ENCODE results near the gene PHTF1.

Gene PHTF1

GRCh38 chr1:113669988-113670387 lies 89.3 kb downstream of the PHTF1 start:
- Histone ChIP-seq H3K27ac (ENCODE audit: low read length) (no peak overlapping the region), H3K4me1 (ENCODE audit: control insufficient read depth, insufficient read depth, low read length) (no peaks in the 10 kb centered on the region), H3K4me3 (ENCODE audit: low read length) (no peak overlapping the region), H3K36me3 (ENCODE audit: control insufficient read depth, insufficient read depth, low read length) (no peaks in the 10 kb centered on the region), H3K9me3 (ENCODE audit: control insufficient read depth, insufficient read depth, low read length) (no peaks in the 10 kb centered on the region), H3K27me3 (ENCODE audit: control insufficient read depth, insufficient read depth, low read length) (no peaks in the 10 kb centered on the region)
- WGBS (ENCODE audit: insufficient coverage, insufficient read length): no CpG with 5 or more reads among the region's 1 CpG
- DNase-seq (ENCODE audit: low read depth, low spot score): no peak

GRCh38 chr1:113666126-113666525 lies 93.2 kb downstream of the PHTF1 start:
- H3K36me3 ChIP-seq (ENCODE audit: control insufficient read depth, insufficient read depth, low read length): no peaks in the 10 kb centered on the region
- DNase-seq (ENCODE audit: low read depth, low spot score): no peak
- H3K27ac ChIP-seq (ENCODE audit: low read length): no peak overlapping the region
- WGBS (ENCODE audit: insufficient coverage, insufficient read length): no CpG with 5 or more reads among the region's 2 CpGs
- H3K9me3 ChIP-seq (ENCODE audit: control insufficient read depth, insufficient read depth, low read length): no peaks in the 10 kb centered on the region
- no peaks in the 10 kb centered on the region for H3K27me3 ChIP-seq (ENCODE audit: control insufficient read depth, insufficient read depth, low read length)
- H3K4me1 ChIP-seq (ENCODE audit: control insufficient read depth, insufficient read depth, low read length): no peaks in the 10 kb centered on the region
- H3K4me3 ChIP-seq (ENCODE audit: low read length): no peak overlapping the region

DNA sequence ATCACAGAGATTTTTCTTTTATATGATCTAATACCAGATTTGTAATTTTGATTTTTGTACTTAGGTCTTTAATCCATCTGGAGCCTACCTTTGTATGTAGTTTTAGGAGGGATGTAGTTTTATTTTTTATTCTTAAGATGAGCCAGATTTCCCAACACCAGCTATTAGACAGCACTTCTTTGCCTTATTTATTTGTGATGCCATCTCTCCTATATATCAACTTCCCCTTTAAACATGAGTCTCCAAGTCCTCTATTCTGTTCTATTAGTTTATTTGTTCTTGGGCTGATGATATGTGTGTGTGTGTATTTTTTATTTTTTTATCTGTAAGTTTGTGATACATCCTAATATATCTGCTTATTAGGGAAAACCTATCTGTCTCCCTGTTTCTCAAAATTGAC lies 94.2 kb downstream of the PHTF1 start:
- no peaks in the 10 kb centered on the region for H3K4me1 ChIP-seq (ENCODE audit: control insufficient read depth, insufficient read depth, low read length)
- H3K27ac ChIP-seq (ENCODE audit: low read length): no peak overlapping the region
- H3K4me3 ChIP-seq (ENCODE audit: low read length): no peak overlapping the region
- no peaks in the 10 kb centered on the region for H3K9me3 ChIP-seq (ENCODE audit: control insufficient read depth, insufficient read depth, low read length)
- no peak for DNase-seq (ENCODE audit: low read depth, low spot score)
- no peaks in the 10 kb centered on the region for H3K27me3 ChIP-seq (ENCODE audit: control insufficient read depth, insufficient read depth, low read length)
- H3K36me3 ChIP-seq (ENCODE audit: control insufficient read depth, insufficient read depth, low read length): no peaks in the 10 kb centered on the region

GRCh38 chr1:113663165-113663951 lies 95.9 kb downstream of the PHTF1 start:
- no peak for DNase-seq (ENCODE audit: low read depth, low spot score)
- WGBS (ENCODE audit: insufficient coverage, insufficient read length): no CpG with 5 or more reads among the region's 5 CpGs
- no peaks in the 10 kb centered on the region for H3K9me3 ChIP-seq (ENCODE audit: control insufficient read depth, insufficient read depth, low read length)
- no peaks in the 10 kb centered on the region for H3K27me3 ChIP-seq (ENCODE audit: control insufficient read depth, insufficient read depth, low read length)
- H3K4me3 ChIP-seq (ENCODE audit: low read length): no peak overlapping the region
- H3K36me3 ChIP-seq (ENCODE audit: control insufficient read depth, insufficient read depth, low read length): no peaks in the 10 kb centered on the region
- H3K4me1 ChIP-seq (ENCODE audit: control insufficient read depth, insufficient read depth, low read length): no peaks in the 10 kb centered on the region
- H3K27ac ChIP-seq (ENCODE audit: low read length): no peak overlapping the region

DNA sequence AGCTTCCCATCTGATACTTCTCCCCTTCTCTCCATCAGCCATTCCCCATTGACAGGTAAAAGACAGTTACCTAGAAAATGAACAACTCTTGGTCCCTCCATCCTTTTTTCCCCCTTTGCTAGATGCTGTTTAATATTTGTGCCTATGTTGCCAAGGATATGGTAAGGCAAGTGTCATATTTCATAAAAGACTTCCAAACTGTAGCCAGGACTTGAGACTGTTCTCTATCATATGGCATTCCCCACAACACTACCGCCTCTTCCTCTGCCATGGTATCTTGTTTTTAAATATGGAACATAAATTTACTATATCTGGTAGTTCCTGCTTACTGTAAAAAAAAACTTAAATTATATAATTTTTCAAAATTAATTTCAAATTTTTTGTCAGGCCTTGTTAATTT lies 97.2 kb downstream of the PHTF1 start:
- H3K27ac ChIP-seq (ENCODE audit: low read length): no peak overlapping the region
- no peaks in the 10 kb centered on the region for H3K9me3 ChIP-seq (ENCODE audit: control insufficient read depth, insufficient read depth, low read length)
- WGBS (ENCODE audit: insufficient coverage, insufficient read length): no CpG with 5 or more reads among the region's 1 CpG
- no peak for DNase-seq (ENCODE audit: low read depth, low spot score)
- no peak overlapping the region for H3K4me3 ChIP-seq (ENCODE audit: low read length)
- H3K27me3 ChIP-seq (ENCODE audit: control insufficient read depth, insufficient read depth, low read length): no peaks in the 10 kb centered on the region
- no peaks in the 10 kb centered on the region for H3K4me1 ChIP-seq (ENCODE audit: control insufficient read depth, insufficient read depth, low read length)
- no peaks in the 10 kb centered on the region for H3K36me3 ChIP-seq (ENCODE audit: control insufficient read depth, insufficient read depth, low read length)

DNA sequence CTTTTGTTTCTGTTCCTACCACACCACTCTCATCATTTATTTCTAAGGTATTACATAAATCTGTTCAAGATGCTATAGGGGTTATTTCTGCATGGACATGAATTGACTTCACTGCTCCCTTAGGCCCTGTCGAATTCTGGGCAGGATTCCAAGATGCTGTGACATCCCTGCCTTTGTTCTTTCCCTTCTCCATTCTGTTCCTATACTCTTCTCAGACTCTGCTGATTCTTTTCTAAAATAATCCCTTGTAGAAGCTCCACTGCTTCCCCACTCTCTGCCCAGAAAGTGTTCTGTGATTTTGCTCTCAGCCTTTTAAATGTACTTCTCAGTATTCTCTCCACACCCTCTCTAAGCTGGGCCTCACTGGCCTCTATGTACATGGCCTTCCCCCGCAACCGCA lies 99.2 kb downstream of the PHTF1 start:
- Histone ChIP-seq H3K9me3 (ENCODE audit: control insufficient read depth, insufficient read depth, low read length) (no peaks in the 10 kb centered on the region), H3K27me3 (ENCODE audit: control insufficient read depth, insufficient read depth, low read length) (no peaks in the 10 kb centered on the region), H3K4me3 (ENCODE audit: low read length) (no peak overlapping the region), H3K27ac (ENCODE audit: low read length) (no peak overlapping the region), H3K36me3 (ENCODE audit: control insufficient read depth, insufficient read depth, low read length) (no peaks in the 10 kb centered on the region), H3K4me1 (ENCODE audit: control insufficient read depth, insufficient read depth, low read length) (no peaks in the 10 kb centered on the region)
- DNase-seq (ENCODE audit: low read depth, low spot score): no peak
- no CpG with 5 or more reads among the region's 3 CpGs for WGBS (ENCODE audit: insufficient coverage, insufficient read length)

DNA sequence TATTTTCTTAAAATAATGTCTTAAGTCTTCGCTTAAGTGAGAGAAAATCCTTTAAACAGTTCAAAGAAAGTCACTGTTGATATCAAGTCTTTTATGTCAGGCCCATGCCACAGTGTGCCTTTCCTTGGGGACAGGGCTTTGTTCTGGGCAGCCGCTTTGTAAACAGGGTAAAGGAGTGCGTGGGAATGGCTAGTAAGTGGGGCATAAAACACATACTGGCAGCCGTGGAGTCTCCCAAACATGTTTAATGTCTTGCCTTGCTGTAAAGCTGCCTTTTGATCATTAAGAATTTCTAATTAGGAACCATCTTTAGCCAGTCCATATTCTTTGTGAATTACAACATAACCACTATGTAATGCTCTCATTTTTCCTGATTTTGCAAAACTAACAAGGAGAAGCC lies 99.7 kb downstream of the PHTF1 start:
- Histone ChIP-seq H3K27me3 (ENCODE audit: control insufficient read depth, insufficient read depth, low read length) (no peaks in the 10 kb centered on the region), H3K4me3 (ENCODE audit: low read length) (no peak overlapping the region), H3K27ac (ENCODE audit: low read length) (no peak overlapping the region), H3K9me3 (ENCODE audit: control insufficient read depth, insufficient read depth, low read length) (no peaks in the 10 kb centered on the region), H3K4me1 (ENCODE audit: control insufficient read depth, insufficient read depth, low read length) (no peaks in the 10 kb centered on the region), H3K36me3 (ENCODE audit: control insufficient read depth, insufficient read depth, low read length) (no peaks in the 10 kb centered on the region)
- no peak for DNase-seq (ENCODE audit: low read depth, low spot score)
- WGBS (ENCODE audit: insufficient coverage, insufficient read length): no CpG with 5 or more reads among the region's 4 CpGs

DNA sequence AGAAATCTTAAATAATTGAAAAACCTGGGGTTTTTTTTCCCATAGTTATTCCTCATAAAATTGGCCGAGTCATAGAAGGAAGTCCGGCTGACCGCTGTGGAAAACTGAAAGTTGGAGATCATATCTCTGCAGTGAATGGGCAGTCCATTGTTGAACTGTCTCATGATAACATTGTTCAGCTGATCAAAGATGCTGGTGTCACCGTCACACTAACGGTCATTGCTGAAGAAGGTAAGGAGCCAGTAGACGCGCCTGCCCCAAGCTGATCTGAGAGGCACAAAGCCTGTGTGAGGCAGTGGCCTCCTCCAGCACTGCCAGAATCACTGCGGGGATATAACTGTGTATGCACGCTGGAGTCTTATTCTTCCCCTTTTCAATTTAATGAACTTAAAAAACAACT lies 100.3 kb downstream of the PHTF1 start:
- H3K9me3 ChIP-seq (ENCODE audit: control insufficient read depth, insufficient read depth, low read length): no peaks in the 10 kb centered on the region
- no peaks in the 10 kb centered on the region for H3K27me3 ChIP-seq (ENCODE audit: control insufficient read depth, insufficient read depth, low read length)
- H3K27ac ChIP-seq (ENCODE audit: low read length): no peak overlapping the region
- no peak overlapping the region for H3K4me3 ChIP-seq (ENCODE audit: low read length)
- H3K4me1 ChIP-seq (ENCODE audit: control insufficient read depth, insufficient read depth, low read length): no peaks in the 10 kb centered on the region
- DNase-seq (ENCODE audit: low read depth, low spot score): no peak
- no peaks in the 10 kb centered on the region for H3K36me3 ChIP-seq (ENCODE audit: control insufficient read depth, insufficient read depth, low read length)
- no CpG with 5 or more reads among the region's 9 CpGs for WGBS (ENCODE audit: insufficient coverage, insufficient read length)

- H3K27ac ChIP-seq (ENCODE audit: low read length): no peak overlapping the region
- H3K36me3 ChIP-seq (ENCODE audit: control insufficient read depth, insufficient read depth, low read length): no peaks in the 10 kb centered on the region
- no peaks in the 10 kb centered on the region for H3K9me3 ChIP-seq (ENCODE audit: control insufficient read depth, insufficient read depth, low read length)
- no peaks in the 10 kb centered on the region for H3K4me1 ChIP-seq (ENCODE audit: control insufficient read depth, insufficient read depth, low read length)
- no peaks in the 10 kb centered on the region for H3K27me3 ChIP-seq (ENCODE audit: control insufficient read depth, insufficient read depth, low read length)
- DNase-seq (ENCODE audit: low read depth, low spot score): no peak
- no peak overlapping the region for H3K4me3 ChIP-seq (ENCODE audit: low read length)
- WGBS (ENCODE audit: insufficient coverage, insufficient read length): no CpG with 5 or more reads among the region's 3 CpGs
Observed at GRCh38 chr1:113657556-113658063, 101.7 kb downstream of the PHTF1 start.

GRCh38 chr1:113657126-113657525 lies 102.2 kb downstream of the PHTF1 start:
- WGBS (ENCODE audit: insufficient coverage, insufficient read length): no CpG with 5 or more reads among the region's 3 CpGs
- H3K36me3 ChIP-seq (ENCODE audit: control insufficient read depth, insufficient read depth, low read length): no peaks in the 10 kb centered on the region
- H3K9me3 ChIP-seq (ENCODE audit: control insufficient read depth, insufficient read depth, low read length): no peaks in the 10 kb centered on the region
- DNase-seq (ENCODE audit: low read depth, low spot score): no peak
- H3K4me3 ChIP-seq (ENCODE audit: low read length): no peak overlapping the region
- H3K27ac ChIP-seq (ENCODE audit: low read length): no peak overlapping the region
- H3K4me1 ChIP-seq (ENCODE audit: control insufficient read depth, insufficient read depth, low read length): no peaks in the 10 kb centered on the region
- H3K27me3 ChIP-seq (ENCODE audit: control insufficient read depth, insufficient read depth, low read length): no peaks in the 10 kb centered on the region

GRCh38 chr1:113654883-113655282 lies 104.4 kb downstream of the PHTF1 start:
- Histone ChIP-seq H3K4me3 (ENCODE audit: low read length) (no peak overlapping the region), H3K36me3 (ENCODE audit: control insufficient read depth, insufficient read depth, low read length) (no peaks in the 10 kb centered on the region), H3K27ac (ENCODE audit: low read length) (no peak overlapping the region), H3K9me3 (ENCODE audit: control insufficient read depth, insufficient read depth, low read length) (no peaks in the 10 kb centered on the region), H3K4me1 (ENCODE audit: control insufficient read depth, insufficient read depth, low read length) (no peaks in the 10 kb centered on the region), H3K27me3 (ENCODE audit: control insufficient read depth, insufficient read depth, low read length) (no peaks in the 10 kb centered on the region)
- DNase-seq (ENCODE audit: low read depth, low spot score): no peak
- no CpG with 5 or more reads among the region's 2 CpGs for WGBS (ENCODE audit: insufficient coverage, insufficient read length)
